IMR-90 (cell line): ENCODE results near the gene ARMC8. TPM values are rescaled to one million over a fixed set of nuclear protein-coding genes. Genes with fewer than 3 reads are reported as not detected.

Experiments
- ATAC-seq: fragments of 200-7000 bp; cut with Tn5 transposase; 2 replicates; pipeline ENCODE4 v1.9.1; 2020; ENCODE audit warnings: low read depth, mild to moderate bottlenecking, moderate library complexity
- BruUV-seq: library from RNA; stranded (reverse); fragments of 400-500 nt; replicated peaks from 2 replicates; lab custom pipeline; 2021; lab: Mats Ljungman, UMichigan
- CTCF ChIA-PET: fragments of 300-600 bp; formaldehyde crosslinking; extraction: SDS; loops from one replicate; lab custom pipeline; 2021; ENCODE audit warnings: antibody characterized with exemption; lab: Yijun Ruan, JAX
- POLR2A ChIA-PET: fragments of 300-600 bp; sonication (Branson Sonifier 250); formaldehyde crosslinking; loops from one replicate; lab custom pipeline; 2022; ENCODE audit warnings: antibody characterized with exemption; ENCODE audit not compliant: unreplicated experiment; lab: Charles Lee
- DNase-seq: peaks from one replicate; pipeline ENCODE4 v3.0.0; 2013
- H2AFZ ChIP-seq: replicated peaks from 2 replicates; pipeline ENCODE3; 2013; ENCODE audit warnings: low read length, mild to moderate bottlenecking; ENCODE audit not compliant: poor library complexity
- H2AK5ac ChIP-seq: 2 replicates; pipeline ENCODE4 v1.6.1; 2013; ENCODE audit warnings: low read depth, low read length, inconsistent platforms
- H2AK9ac ChIP-seq: replicated peaks from 2 replicates; pipeline ENCODE3; 2013; ENCODE audit warnings: mild to moderate bottlenecking, low read depth, low read length, moderate library complexity; ENCODE audit not compliant: poor library complexity
- H2BK120ac ChIP-seq: 2 replicates; pipeline ENCODE4 v1.6.1; 2013; ENCODE audit warnings: low read depth, low read length, inconsistent platforms
- H2BK15ac ChIP-seq: 3 replicates; pipeline ENCODE4 v1.6.1; 2013; ENCODE audit warnings: low read depth, low read length, inconsistent platforms
- H2BK20ac ChIP-seq: 2 replicates; pipeline ENCODE4 v1.6.1; 2013; ENCODE audit warnings: low read depth, mild to moderate bottlenecking, inconsistent platforms, low read length, moderate library complexity
- H2BK5ac ChIP-seq: 2 replicates; pipeline ENCODE4 v1.6.1; 2013; ENCODE audit warnings: mild to moderate bottlenecking, low read depth, low read length, inconsistent platforms; ENCODE audit not compliant: poor library complexity, severe bottlenecking
- H3K14ac ChIP-seq: replicated peaks from 2 replicates; pipeline ENCODE4 v1.6.1; 2013; ENCODE audit warnings: low read depth, low read length, inconsistent platforms
- H3K18ac ChIP-seq: 2 replicates; pipeline ENCODE4 v1.6.1; 2013; ENCODE audit warnings: low read depth, low read length, control low read depth
- H3K23ac ChIP-seq: 2 replicates; pipeline ENCODE4 v1.6.1; 2013; ENCODE audit warnings: low read depth, low read length, inconsistent platforms
- H3K27ac ChIP-seq: 2 replicates; pipeline ENCODE4 v1.5.1; 2013; ENCODE audit warnings: mild to moderate bottlenecking, control low read depth, low read length; ENCODE audit not compliant: insufficient read depth
- H3K27me3 ChIP-seq: 2 replicates; pipeline ENCODE4 v1.6.1; 2013; ENCODE audit warnings: low read length; ENCODE audit not compliant: control insufficient read depth, insufficient read depth
- H3K36me3 ChIP-seq: 2 replicates; pipeline ENCODE4 v1.6.1; 2013; ENCODE audit warnings: low read length, mixed read lengths; ENCODE audit not compliant: control insufficient read depth, insufficient read depth
- H3K4ac ChIP-seq: 2 replicates; pipeline ENCODE4 v1.6.1; 2013; ENCODE audit warnings: low read depth, low read length, inconsistent platforms
- H3K4me1 ChIP-seq: 2 replicates; pipeline ENCODE4 v1.6.1; 2013; ENCODE audit warnings: low read length, mixed read lengths; ENCODE audit not compliant: control insufficient read depth, insufficient read depth
- H3K4me2 ChIP-seq: 2 replicates; pipeline ENCODE4 v1.6.1; 2013; ENCODE audit warnings: low read depth, mild to moderate bottlenecking, control low read depth, low read length, moderate library complexity
- H3K4me3 ChIP-seq: 2 replicates; pipeline ENCODE4 v1.5.1; 2013; ENCODE audit warnings: low read depth, mild to moderate bottlenecking, control low read depth, low read length, moderate library complexity; ENCODE audit not compliant: insufficient read depth
- H3K56ac ChIP-seq: 2 replicates; pipeline ENCODE4 v1.6.1; 2013; ENCODE audit warnings: low read length, inconsistent platforms; ENCODE audit not compliant: insufficient read depth; ENCODE audit errors: extremely low read depth
- H3K79me1 ChIP-seq, 2 experiments: 2 replicates each; pipeline ENCODE4 v1.6.1; 2013; ENCODE audit warnings: low read length in 2 of 2, inconsistent platforms in 1 of 2, low read depth in 1 of 2
- H3K9ac ChIP-seq: 2 replicates; pipeline ENCODE4 v1.6.1; 2013; ENCODE audit warnings: low read depth, low read length, control low read depth
- H3K9me1 ChIP-seq: 2 replicates; pipeline ENCODE4 v1.6.1; 2013; ENCODE audit warnings: low read length, inconsistent platforms; ENCODE audit not compliant: insufficient read depth
- H3K9me3 ChIP-seq: 2 replicates; pipeline ENCODE4 v1.6.1; 2013; ENCODE audit warnings: low read length; ENCODE audit not compliant: control insufficient read depth, insufficient read depth
- H4K20me1 ChIP-seq: 2 replicates; pipeline ENCODE4 v1.6.1; 2013; ENCODE audit warnings: low read length, inconsistent platforms; ENCODE audit not compliant: insufficient read depth
- H4K5ac ChIP-seq: 2 replicates; pipeline ENCODE4 v1.6.1; 2013; ENCODE audit warnings: mild to moderate bottlenecking, low read depth, low read length, control low read depth
- H4K8ac ChIP-seq, 2 experiments: 2 replicates each; pipeline ENCODE4 v1.6.1; 2013; ENCODE audit warnings: low read depth in 2 of 2, low read length in 2 of 2, control low read depth in 1 of 2, inconsistent platforms in 1 of 2
- H4K91ac ChIP-seq: 2 replicates; pipeline ENCODE4 v1.6.1; 2013; ENCODE audit warnings: low read depth, low read length, inconsistent platforms; ENCODE audit not compliant: insufficient read depth
- CEBPB ChIP-seq: IDR thresholded peaks from 2 replicates; pipeline ENCODE4 v1.6.1; 2012; ENCODE audit warnings: low read depth, low read length, improper control_type of control experiment
- CHD1 ChIP-seq: IDR thresholded peaks from 2 replicates; pipeline ENCODE4 v1.6.1; 2012; ENCODE audit warnings: low read depth, low read length, improper control_type of control experiment
- NFE2L2 ChIP-seq: fragments of 150-350 bp; IDR thresholded peaks from 2 replicates; pipeline ENCODE4 v1.6.1; 2016; ENCODE audit warnings: low read depth, mild to moderate bottlenecking, low read length
- POLR2A ChIP-seq: IDR thresholded peaks from 2 replicates; pipeline ENCODE4 v1.6.1; 2012; ENCODE audit warnings: mild to moderate bottlenecking, low read depth, low read length
- WGBS, 2 experiments: methylation state at CpG; one replicate each; pipeline versions ENCODE4 v1.1.5 to v1.1.7; 2013; ENCODE audit warnings: missing lambda C conversion rate in 2 of 2; ENCODE audit not compliant: insufficient read length in 1 of 2; ENCODE audit errors: extremely low coverage in 2 of 2; 5-methylcytosine and 5-hydroxymethylcytosine counted together
- dilution Hi-C: fragments of 300-500 bp; cut with HindIII; formaldehyde crosslinking; loops from one replicate; pipeline ENCODE4 v1.14.3; 2018; ENCODE audit warnings: low sequenced_read_pairs; ENCODE audit not compliant: unreplicated experiment
- in situ Hi-C: fragments of 300-500 bp; cut with MboI; formaldehyde crosslinking; loops from 3 replicates; pipeline ENCODE4 v1.14.3; 2019; ENCODE audit warnings: low sequenced_read_pairs, inconsistent platforms, mixed read lengths
- intact Hi-C: fragments of 100-400 bp; cut with micrococcal nuclease; formaldehyde crosslinking; loops from 2 replicates; pipeline ENCODE4 v1.10.0; 2022
- polyA plus RNA-seq, 3 experiments: library from polyadenylated mRNA; depleted of rRNA; stranded (reverse); fragments of >200 nt; gene quantifications; 2 replicates each; pipeline ENCODE4 v1.2.3, GENCODE V29; 2012; ENCODE audit warnings: low replicate concordance in 1 of 3
- total RNA-seq: library from RNA; depleted of rRNA; stranded (reverse); fragments of >200 nt; gene quantifications from 2 replicates; pipeline ENCODE4 v1.2.3, GENCODE V29; 2012

ARMC8 gene
- total and polyA plus RNA-seq, 2 of the 4 experiments (the other 2 are of a cell fraction), result 39.1 to 75.1 TPM

- Histone ChIP-seq H4K8ac (no peak overlapping the region), H3K4me2 (no peak overlapping the region), H3K56ac (no peak overlapping the region), H2AK9ac (no peak overlapping the region), H4K91ac (no peak overlapping the region), H2BK20ac (no peak overlapping the region), H3K4me1 (no peaks in the 10 kb centered on the region; the same call in 1 of the 2 replicates), H2BK5ac (no peak overlapping the region), H3K27me3 (no peaks in the 10 kb centered on the region), H3K9me3 (no peaks in the 10 kb centered on the region), H3K79me1 (peaks cover 21 to 34% of the 10 kb centered on the region in 2 experiments), H3K18ac (no peak overlapping the region), H2AFZ (no peak overlapping the region), H4K5ac (no peak overlapping the region), H4K20me1 (peaks cover 23% of the 10 kb centered on the region), H3K36me3 (peaks cover 2% of the 10 kb centered on the region; the same call in 1 of the 2 replicates), H2AK5ac (0 out of 2 replicates have a peak overlapping the region, but pooled peaks have one; percentile 8), H3K4ac (no peak overlapping the region), H2BK15ac (no peak overlapping the region), H3K23ac (no peak overlapping the region), H3K4me3 (no peak overlapping the region), H3K14ac (no peak overlapping the region), H2BK120ac (no peak overlapping the region), H3K9me1 (no peaks in the 10 kb centered on the region), H3K9ac (no peak overlapping the region), H3K27ac (no peak overlapping the region)
- ATAC-seq (no peak), DNase-seq (peak; percentile 7)
- no TSS peak for BruUV-seq
- ChIA-PET POLR2A (no interaction called here), CTCF (interaction anchor here (0.7 kb wide), 1 partner anchor 410 kb away, joined by 4 read pairs; no protein-coding TSS in a partner anchor)
- intact Hi-C loops (no loop called here), in situ Hi-C loops (no loop called here), dilution Hi-C loops (no loop called here)
- TF ChIP-seq CEBPB (no peak), CHD1 (no peak), POLR2A (no peak), NFE2L2 (no peak)
- 67% methylated on average over 1 of the region's 7 CpGs; no CpG with 5 or more reads in 1 of the 2 experiments for WGBS, 2 experiments
Observed at GRCh38 chr3:138213398-138214085, 26.4 kb downstream of the ARMC8 start.
